ENCODE measurements around the gene APMAP.

DNA sequence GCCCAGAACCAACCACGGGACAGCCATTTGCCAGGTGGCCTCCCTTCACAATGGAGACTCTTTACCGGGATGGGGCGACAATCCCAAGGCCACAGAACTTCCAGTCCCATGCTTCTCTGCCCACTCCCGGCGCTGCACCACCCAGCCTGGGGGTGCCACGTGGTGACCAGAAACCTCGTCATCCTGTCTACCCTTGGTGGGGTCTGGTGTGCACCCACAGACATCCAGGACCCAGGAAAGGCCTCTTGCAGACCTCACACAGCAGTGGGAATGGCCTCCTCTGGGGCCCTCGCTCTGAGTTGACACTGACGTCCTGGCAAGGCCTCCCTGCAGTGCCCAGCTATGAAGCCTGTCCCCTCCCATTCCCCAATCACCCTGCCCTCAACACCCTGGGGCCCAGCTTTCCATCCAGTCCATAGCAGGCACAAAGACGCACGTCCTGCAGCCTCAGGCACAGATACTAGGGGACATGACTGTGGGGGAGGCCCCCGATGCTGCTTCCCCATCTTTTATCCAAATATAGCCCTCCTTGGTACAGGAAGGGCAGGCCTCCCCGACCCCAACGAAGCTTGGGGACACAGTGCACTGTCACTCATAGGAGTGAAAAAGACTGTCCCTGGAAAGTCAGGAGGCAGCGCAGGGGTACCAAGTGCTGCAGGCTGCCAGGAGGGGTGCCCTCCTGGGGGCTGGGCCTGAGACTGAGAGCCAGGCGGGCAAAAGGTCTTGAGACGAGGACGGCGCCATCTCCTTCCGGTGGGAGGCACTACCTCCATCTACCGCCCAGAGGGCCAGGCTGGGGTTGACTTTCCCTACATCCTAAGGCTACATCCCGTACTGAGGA lies 36.3 kb downstream of the APMAP start:
- no peak for TF ChIP-seq CTCF (IDR thresholded peaks at IDR 0.05; ENCODE audit: insufficient read depth, low read length, poor library complexity, severe bottlenecking)
- no peak for TF ChIP-seq EZH2phosphoT487 (conservative IDR thresholded peaks at IDR 0.05; ENCODE audit: low read length)
